PC-3 (cell line): ENCODE results near the gene TRAF3. TPM values are rescaled to one million over a fixed set of nuclear protein-coding genes. Genes with fewer than 3 reads are reported as not detected.

ENCODE experiments used
- ATAC-seq: fragments of 200-7000 bp; cut with Tn5 transposase; 2 replicates; pipeline ENCODE4 v1.9.1; 2020; ENCODE audit warnings: mild to moderate bottlenecking, moderate library complexity
- BruUV-seq: library from RNA; stranded (reverse); fragments of 400-500 nt; replicated peaks from 2 replicates; lab custom pipeline; 2021; lab: Mats Ljungman, UMichigan
- CTCF ChIA-PET: fragments of 300-600 bp; sonication (Branson Sonifier 250); formaldehyde crosslinking; loops from one replicate; lab custom pipeline; 2022; ENCODE audit warnings: antibody characterized with exemption; lab: Charles Lee
- POLR2A ChIA-PET: fragments of 300-600 bp; sonication (Branson Sonifier 250); formaldehyde crosslinking; loops from one replicate; lab custom pipeline; 2022; ENCODE audit warnings: antibody characterized with exemption; ENCODE audit not compliant: unreplicated experiment; lab: Charles Lee
- DNase-seq: peaks from one replicate; pipeline ENCODE4 v3.0.0-alpha.2; 2015
- H2AFZ ChIP-seq: fragments of 300-600 bp; sonication (generic); 2 replicates; pipeline ENCODE4 v1.6.0; 2016; ENCODE audit warnings: antibody characterized with exemption, low read length
- H3F3A ChIP-seq: fragments of 300-600 bp; sonication (generic); one replicate; pipeline ENCODE4 v1.6.0; 2017; ENCODE audit warnings: antibody characterized with exemption, low read length, control low read depth, mild to moderate bottlenecking; ENCODE audit not compliant: unreplicated experiment
- H3K27ac ChIP-seq: fragments of 300-600 bp; sonication (generic); 2 replicates; pipeline ENCODE4 v1.5.1; 2016; ENCODE audit warnings: mild to moderate bottlenecking, low read length
- H3K27me3 ChIP-seq: fragments of 300-600 bp; sonication (generic); 2 replicates; pipeline ENCODE4 v1.6.1; 2016; ENCODE audit warnings: low read length, mixed read lengths
- H3K36me3 ChIP-seq: fragments of 300-600 bp; sonication (generic); 2 replicates; pipeline ENCODE4 v1.6.1; 2016; ENCODE audit warnings: low read depth, mixed run types, low read length, mixed read lengths
- H3K4me1 ChIP-seq: fragments of 300-600 bp; sonication (generic); 2 replicates; pipeline ENCODE4 v1.5.1; 2016; ENCODE audit warnings: low read length; ENCODE audit not compliant: insufficient read depth
- H3K4me2 ChIP-seq: fragments of 300-600 bp; sonication (generic); 2 replicates; pipeline ENCODE4 v1.6.0; 2016; ENCODE audit warnings: low read length
- H3K4me3 ChIP-seq: fragments of 300-600 bp; sonication (generic); 2 replicates; pipeline ENCODE4 v1.5.1; 2016; ENCODE audit warnings: mild to moderate bottlenecking, low read length, mixed read lengths
- H3K79me2 ChIP-seq: fragments of 300-600 bp; sonication (generic); 2 replicates; pipeline ENCODE4 v1.6.1; 2017; ENCODE audit warnings: low read length, mixed read lengths
- H3K9ac ChIP-seq: fragments of 300-600 bp; sonication (generic); 2 replicates; pipeline ENCODE4 v1.6.0; 2016; ENCODE audit warnings: mild to moderate bottlenecking, low read length
- H3K9me2 ChIP-seq: fragments of 300-600 bp; sonication (generic); replicated peaks from 2 replicates; pipeline ENCODE4 v1.6.1; 2016; ENCODE audit warnings: mixed run types, low read length, mixed read lengths
- H3K9me3 ChIP-seq: fragments of 300-600 bp; sonication (generic); 2 replicates; pipeline ENCODE4 v1.6.1; 2016; ENCODE audit warnings: low read length, mixed read lengths
- H4K20me1 ChIP-seq: fragments of 300-600 bp; sonication (generic); 2 replicates; pipeline ENCODE4 v1.6.1; 2016; ENCODE audit warnings: low read length, mixed read lengths
- CTCF ChIP-seq: fragments of 300-600 bp; sonication (generic); conservative IDR thresholded peaks from 2 replicates; pipeline ENCODE4 v1.5.1; 2017; ENCODE audit warnings: antibody characterized with exemption, low read depth, mild to moderate bottlenecking, low read length
- EZH2 ChIP-seq: fragments of 300-600 bp; sonication (generic); IDR thresholded peaks from one replicate; pipeline ENCODE4 v1.6.1; 2017; ENCODE audit warnings: antibody characterized with exemption, mild to moderate bottlenecking, low read length; ENCODE audit not compliant: unreplicated experiment
- EZH2phosphoT487 ChIP-seq: fragments of 300-600 bp; sonication (generic); IDR thresholded peaks from 2 replicates; pipeline ENCODE4 v1.6.1; 2018; ENCODE audit warnings: mild to moderate bottlenecking, antibody characterized with exemption, low read length, borderline replicate concordance
- intact Hi-C: fragments of 100-400 bp; cut with micrococcal nuclease; formaldehyde crosslinking; loops from 2 replicates; pipeline ENCODE4 v1.9.0; 2023
- total RNA-seq: library from RNA; depleted of rRNA; stranded (reverse); fragments of >200 nt; gene quantifications from 2 replicates; pipeline ENCODE4 v1.2.3, GENCODE V29; 2014

The TRAF3 gene
- total RNA-seq, 1 experiment from 2014 or later = 19.4 TPM

DNA sequence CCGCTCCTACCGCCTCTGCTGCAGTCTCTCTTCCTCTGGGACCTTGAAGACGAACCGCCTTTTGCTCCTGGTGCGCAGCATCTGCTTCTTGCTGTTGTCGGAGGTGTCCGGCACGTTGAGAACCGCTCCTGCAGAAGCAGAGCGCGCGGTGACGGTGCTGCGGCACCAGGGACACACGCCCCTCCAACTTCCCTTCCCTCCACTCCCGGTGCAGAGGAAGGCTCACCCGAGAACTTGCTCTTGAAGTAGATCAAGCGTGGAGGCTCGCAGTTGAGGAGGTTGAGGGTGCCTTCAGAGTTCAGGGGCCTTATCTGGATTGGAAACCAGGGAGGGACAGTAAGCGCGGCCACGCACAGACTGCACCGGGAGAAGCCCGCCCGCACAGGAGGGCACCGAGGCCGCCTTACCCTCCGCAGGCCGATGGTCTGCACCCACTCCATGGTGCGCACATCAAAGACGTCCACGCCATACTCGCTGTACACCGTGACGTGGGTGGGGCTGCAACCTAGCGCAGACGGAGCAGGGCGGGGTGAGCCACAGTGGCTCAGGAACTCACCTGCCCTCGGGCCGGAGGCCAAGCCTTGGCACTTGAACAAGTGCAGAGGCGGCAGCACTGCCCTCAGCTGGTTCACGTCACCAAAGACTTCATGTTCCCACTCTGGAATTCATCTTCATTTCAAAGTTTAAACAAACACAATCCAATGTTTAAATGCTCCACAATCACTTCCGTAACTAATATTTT is 162.7 kb downstream of the TRAF3 start:
- Histone ChIP-seq H3K36me3 (peaks cover 22% of the 10 kb centered on the region), H3K4me1 (no peaks in the 10 kb centered on the region), H3K4me3 (no peak overlapping the region), H2AFZ (no peak overlapping the region), H4K20me1 (no peaks in the 10 kb centered on the region), H3K79me2 (no peaks in the 10 kb centered on the region), H3K27me3 (no peaks in the 10 kb centered on the region), H3K9ac (no peak overlapping the region), H3K27ac (no peak overlapping the region), H3K9me2 (no peaks in the 10 kb centered on the region), H3K9me3 (no peaks in the 10 kb centered on the region), H3F3A (no peaks in the 10 kb centered on the region), H3K4me2 (no peak overlapping the region)
- TF ChIP-seq EZH2phosphoT487 (no peak), CTCF (no peak), EZH2 (no peak)
- intact Hi-C loops = no loop called here
- ChIA-PET POLR2A (no interaction called here), CTCF (no interaction called here)
- BruUV-seq = no TSS peak
- DNase-seq (no peak), ATAC-seq (no peak)

DNA sequence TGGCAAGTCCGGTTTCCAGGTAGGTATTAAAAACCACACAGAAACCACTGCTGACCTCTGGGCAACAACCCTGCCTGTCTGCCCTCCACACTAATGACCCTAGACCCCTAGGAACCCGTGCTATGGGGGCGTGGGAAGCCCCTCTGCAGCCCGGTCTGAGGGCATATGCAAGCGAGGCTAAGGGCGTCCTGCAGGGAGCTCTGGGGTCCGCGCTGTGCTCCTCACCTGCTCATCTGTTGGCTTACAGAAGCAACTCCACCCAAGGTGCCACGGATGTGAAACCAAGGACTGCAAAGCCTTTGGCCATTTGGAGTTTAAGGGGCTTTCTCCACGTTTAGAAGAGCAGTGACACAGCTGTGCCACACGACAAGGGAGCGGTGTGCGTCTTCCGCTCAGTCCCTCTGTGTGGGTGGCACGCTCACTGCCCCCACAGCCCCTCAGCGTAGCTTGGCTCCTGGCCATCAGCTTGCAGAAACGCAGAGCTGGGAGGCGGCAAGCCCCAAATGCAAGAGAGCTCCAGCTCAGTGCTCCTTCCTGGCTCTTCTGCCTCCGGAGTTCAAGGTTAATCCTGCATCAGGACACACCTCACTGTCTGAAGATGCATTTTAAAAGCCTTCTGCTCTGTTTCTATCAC is 163.6 kb downstream of the TRAF3 start:
- intact Hi-C loops = no loop called here
- ChIA-PET POLR2A (no interaction called here), CTCF (no interaction called here)
- TF ChIP-seq CTCF (no peak), EZH2 (no peak), EZH2phosphoT487 (no peak)
- no peaks in the 10 kb centered on the region for H3K27me3 ChIP-seq
- no peaks in the 10 kb centered on the region for H4K20me1 ChIP-seq
- H3F3A ChIP-seq = no peaks in the 10 kb centered on the region
- H3K9ac ChIP-seq = no peak overlapping the region
- no TSS peak for BruUV-seq
- H3K4me3 ChIP-seq = no peak overlapping the region
- H3K79me2 ChIP-seq = no peaks in the 10 kb centered on the region
- peaks cover 30% of the 10 kb centered on the region for H3K36me3 ChIP-seq
- DNase-seq = no peak
- H3K27ac ChIP-seq = no peak overlapping the region
- no peaks in the 10 kb centered on the region for H3K9me2 ChIP-seq
- ATAC-seq = no peak
- no peak overlapping the region for H3K4me2 ChIP-seq
- H3K4me1 ChIP-seq = no peaks in the 10 kb centered on the region
- H3K9me3 ChIP-seq = no peaks in the 10 kb centered on the region
- H2AFZ ChIP-seq = no peak overlapping the region
